ENCODE data around the gene NEK7. TPM values are rescaled to one million over a fixed set of nuclear protein-coding genes. Genes with fewer than 3 reads are reported as not detected.

The NEK7 gene
- total and polyA plus RNA-seq, 2 of the 8 experiments (the other 6 are each of a cell fraction or from before 2014, with no cell fraction given) = 5.1 to 10.0 TPM

DNA sequence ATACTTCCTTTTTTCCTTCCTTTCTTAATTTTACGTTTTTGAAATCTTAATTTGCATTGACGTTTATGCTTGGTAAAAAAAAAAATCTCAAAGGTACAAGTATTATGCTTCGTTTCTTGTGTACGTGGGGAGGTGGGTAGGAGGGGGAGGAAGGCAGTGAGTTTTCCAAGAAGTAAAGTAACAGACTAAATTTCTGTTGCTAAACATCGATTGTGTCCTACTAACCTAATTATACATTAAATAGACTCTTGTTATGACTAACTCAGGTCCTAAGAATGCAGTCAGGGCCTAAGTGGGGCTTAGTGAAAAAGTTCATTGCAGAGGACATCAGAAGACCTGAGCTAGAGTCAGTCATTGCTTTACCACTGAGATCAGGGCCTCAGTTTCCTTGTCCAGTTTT, 17.5 kb downstream of the NEK7 start (continued):
- TF ChIP-seq, protein P1, sequence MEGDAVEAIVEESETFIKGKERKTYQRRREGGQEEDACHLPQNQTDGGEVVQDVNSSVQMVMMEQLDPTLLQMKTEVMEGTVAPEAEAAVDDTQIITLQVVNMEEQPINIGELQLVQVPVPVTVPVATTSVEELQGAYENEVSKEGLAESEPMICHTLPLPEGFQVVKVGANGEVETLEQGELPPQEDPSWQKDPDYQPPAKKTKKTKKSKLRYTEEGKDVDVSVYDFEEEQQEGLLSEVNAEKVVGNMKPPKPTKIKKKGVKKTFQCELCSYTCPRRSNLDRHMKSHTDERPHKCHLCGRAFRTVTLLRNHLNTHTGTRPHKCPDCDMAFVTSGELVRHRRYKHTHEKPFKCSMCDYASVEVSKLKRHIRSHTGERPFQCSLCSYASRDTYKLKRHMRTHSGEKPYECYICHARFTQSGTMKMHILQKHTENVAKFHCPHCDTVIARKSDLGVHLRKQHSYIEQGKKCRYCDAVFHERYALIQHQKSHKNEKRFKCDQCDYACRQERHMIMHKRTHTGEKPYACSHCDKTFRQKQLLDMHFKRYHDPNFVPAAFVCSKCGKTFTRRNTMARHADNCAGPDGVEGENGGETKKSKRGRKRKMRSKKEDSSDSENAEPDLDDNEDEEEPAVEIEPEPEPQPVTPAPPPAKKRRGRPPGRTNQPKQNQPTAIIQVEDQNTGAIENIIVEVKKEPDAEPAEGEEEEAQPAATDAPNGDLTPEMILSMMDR (IDR thresholded peaks at IDR 0.05; ENCODE audit: control extremely low read depth in 1 of 3, insufficient read depth in 1 of 3, low read depth in 1 of 3, low read length in 3 of 3) = no peak
- TF ChIP-seq TEAD4 (IDR thresholded peaks at IDR 0.05; ENCODE audit: low read depth, low read length) (no peak), SIN3A (conservative IDR thresholded peaks at IDR 0.05 in 1 of 2, IDR thresholded peaks at IDR 0.05 in 1 of 2; ENCODE audit: low read depth in 1 of 2, low read length in 2 of 2) (no peak)

All from H1 (cell line).